Liver (tissue), 9 donors: Measurements from ENCODE around the gene ZNF555. TPM values are rescaled to one million over a fixed set of nuclear protein-coding genes. Genes with fewer than 3 reads are reported as not detected.

Experiments
- DNase-seq: peaks from one replicate; pipeline ENCODE4 v3.0.0-alpha.2; 2017; ENCODE audit warnings: low spot score
- H3K27ac ChIP-seq, 2 donors: one replicate each; pipeline ENCODE4 v1.7.0; 2013; ENCODE audit warnings: inconsistent platforms in 2 of 2, low read length in 2 of 2, control low read depth in 1 of 2, low read depth in 1 of 2, mild to moderate bottlenecking in 1 of 2
- H3K27me3 ChIP-seq, 4 donors: one replicate each; pipeline versions ENCODE4 v1.6.1 to v1.7.0; 2013; ENCODE audit warnings: low read length in 3 of 4, inconsistent platforms in 1 of 4, mild to moderate bottlenecking in 1 of 4, moderate library complexity in 1 of 4; ENCODE audit not compliant: control insufficient read depth in 4 of 4, insufficient read depth in 4 of 4
- H3K36me3 ChIP-seq, 4 donors: one replicate each; pipeline versions ENCODE4 v1.6.1 to v1.7.0; 2013; ENCODE audit warnings: low read length in 3 of 4, mild to moderate bottlenecking in 3 of 4, low read depth in 1 of 4, moderate library complexity in 1 of 4; ENCODE audit not compliant: control insufficient read depth in 4 of 4, insufficient read depth in 3 of 4
- H3K4me1 ChIP-seq, 4 donors: one replicate each; pipeline versions ENCODE4 v1.6.1 to v1.7.0; 2013; ENCODE audit warnings: low read length in 3 of 4, mild to moderate bottlenecking in 3 of 4, moderate library complexity in 1 of 4; ENCODE audit not compliant: control insufficient read depth in 4 of 4, insufficient read depth in 4 of 4
- H3K4me3 ChIP-seq, 3 donors: one replicate each; pipeline versions ENCODE4 v1.6.1 to v1.7.0; 2013; ENCODE audit warnings: low read length in 3 of 3, control low read depth in 1 of 3, low read depth in 1 of 3, mild to moderate bottlenecking in 1 of 3
- H3K9ac ChIP-seq, 2 donors: one replicate each; pipeline ENCODE4 v1.7.0; 2013; ENCODE audit warnings: low read length in 2 of 2, mild to moderate bottlenecking in 2 of 2, moderate library complexity in 2 of 2, control low read depth in 1 of 2, low read depth in 1 of 2
- H3K9me3 ChIP-seq, 4 donors: one replicate each; pipeline versions ENCODE4 v1.6.1 to v1.7.0; 2013; ENCODE audit warnings: low read length in 3 of 4; ENCODE audit not compliant: control insufficient read depth in 4 of 4
- ATF3 ChIP-seq: IDR thresholded peaks from 2 replicates; pipeline ENCODE4 v1.6.1; 2016; ENCODE audit warnings: antibody characterized with exemption
- CTCF ChIP-seq: fragments of 150-350 bp; IDR thresholded peaks from 2 replicates; pipeline ENCODE4 v1.5.1; 2017; ENCODE audit warnings: improper control_type of control experiment, low read depth, low read length; ENCODE audit not compliant: missing input control
- EGR1 ChIP-seq, 2 donors: IDR thresholded peaks; 2 replicates each; pipeline ENCODE4 v1.6.1; 2016 to 2018; ENCODE audit warnings: antibody characterized with exemption in 2 of 2, low read depth in 2 of 2
- FOXA2 ChIP-seq: IDR thresholded peaks from 2 replicates; pipeline ENCODE4 v1.6.1; 2016; ENCODE audit warnings: antibody characterized with exemption
- GABPA ChIP-seq, 2 donors: IDR thresholded peaks in 1 of 2; conservative IDR thresholded peaks in 1 of 2; 2 replicates each; pipeline ENCODE4 v1.6.1; 2016; ENCODE audit warnings: antibody characterized with exemption in 2 of 2, mild to moderate bottlenecking in 1 of 2, moderate library complexity in 1 of 2
- HNF4G ChIP-seq: IDR thresholded peaks from 2 replicates; pipeline ENCODE4 v1.6.1; 2016; ENCODE audit warnings: antibody characterized with exemption
- MAX ChIP-seq: IDR thresholded peaks from 2 replicates; pipeline ENCODE4 v1.6.1; 2016; ENCODE audit warnings: antibody characterized with exemption
- RAD21 ChIP-seq, 2 donors: IDR thresholded peaks; 2 replicates each; pipeline ENCODE4 v1.6.1; 2016; ENCODE audit warnings: antibody characterized with exemption in 2 of 2, mild to moderate bottlenecking in 2 of 2
- RXRA ChIP-seq, 2 donors: IDR thresholded peaks; 2 replicates each; pipeline ENCODE4 v1.6.1; 2017 to 2018; ENCODE audit warnings: antibody characterized with exemption in 2 of 2, mild to moderate bottlenecking in 1 of 2
- SP1 ChIP-seq: IDR thresholded peaks from 2 replicates; pipeline ENCODE4 v1.6.1; 2018; ENCODE audit warnings: antibody characterized with exemption, mild to moderate bottlenecking
- TAF1 ChIP-seq: conservative IDR thresholded peaks from 2 replicates; pipeline ENCODE4 v1.6.1; 2016; ENCODE audit warnings: antibody characterized with exemption, mild to moderate bottlenecking
- WGBS: extraction: QIAGEN DNeasy Blood & Tissue Kit; methylation state at CpG from one replicate; pipeline ENCODE4 v1.1.7; 2013; 5-methylcytosine and 5-hydroxymethylcytosine counted together
- polyA plus RNA-seq, 2 donors: library from polyadenylated mRNA; stranded (reverse) in 1 of 2; unstranded in 1 of 2; fragments of 200-250 nt in 1 of 2; fragments of >200 nt in 1 of 2; fragmentation: Nextera tagmentation in 1 of 2; extraction: Ambion mirVana in 1 of 2; gene quantifications; one replicate each; pipeline versions ENCODE4 v1.2.1 to v1.2.3, GENCODE V29; 2013 to 2015
- total RNA-seq, 2 donors: library from RNA; depleted of rRNA; stranded (reverse); fragments of >200 nt; gene quantifications; one replicate each; pipeline ENCODE4 v1.2.3, GENCODE V29; 2014
- donor health status: healthy.
- donor health status: healthy.
- donor health status: healthy.
- donor health status: healthy.
- donor health status: healthy.

Gene ZNF555
- total and polyA plus RNA-seq, 4 donors, result 1.3 to 2.8 (median 2.2) TPM

GRCh38 chr19:2856457-2857050 is 15.3 kb downstream of the ZNF555 start:
- no peak for TF ChIP-seq FOXA2
- no peak for TF ChIP-seq SP1
- no peak for TF ChIP-seq GABPA (IDR thresholded peaks at IDR 0.05 in 1 of 2, conservative IDR thresholded peaks at IDR 0.05 in 1 of 2)
- Histone ChIP-seq H3K4me1 (no peaks in the 10 kb centered on the region), H3K36me3 (peaks cover 8 to 31% (median 29%) of the 10 kb centered on the region in 4 donors), H3K4me3 (peak overlapping the region in 2 of 3 donors; percentile 20 to 61), H3K27ac (no peak overlapping the region), H3K9ac (no peak overlapping the region), H3K27me3 (no peaks in the 10 kb centered on the region), H3K9me3 (peaks cover 43 to 69% (median 57%) of the 10 kb centered on the region in 4 donors)
- 94% methylated on average over 5 of the region's 5 CpGs for WGBS
- DNase-seq, result no peak

- Histone ChIP-seq H3K27me3 (no peaks in the 10 kb centered on the region), H3K4me3 (peak overlapping the region in 2 of 3 donors; percentile 35 to 38), H3K4me1 (no peaks in the 10 kb centered on the region), H3K9ac (no peak overlapping the region), H3K27ac (no peak overlapping the region), H3K9me3 (peaks cover 27 to 45% (median 40%) of the 10 kb centered on the region in 4 donors), H3K36me3 (peaks cover 0 to 9% (median 7%) of the 10 kb centered on the region in 4 donors)
- no peak for DNase-seq
- WGBS, result 65% methylated on average over 27 of the region's 27 CpGs
- TF ChIP-seq RXRA (IDR thresholded peaks at IDR 0.05), result no peak
- no peak for TF ChIP-seq ATF3
- no peak for TF ChIP-seq RAD21 (IDR thresholded peaks at IDR 0.05)
- TF ChIP-seq HNF4G, result no peak
- no peak for TF ChIP-seq CTCF
- no peak for TF ChIP-seq TAF1
Observed at GRCh38 chr19:2858864-2859263, 17.6 kb downstream of the ZNF555 start.

GRCh38 chr19:2863816-2864215 is 22.5 kb downstream of the ZNF555 start:
- WGBS, result 72% methylated on average over 10 of the region's 10 CpGs

More at GRCh38 chr19:2863816-2864215, 22.5 kb downstream of the ZNF555 start:
- Histone ChIP-seq H3K9ac (no peak overlapping the region), H3K4me3 (no peak overlapping the region), H3K27ac (no peak overlapping the region), H3K4me1 (no peaks in the 10 kb centered on the region), H3K27me3 (no peaks in the 10 kb centered on the region), H3K9me3 (peaks cover 6 to 13% (median 10%) of the 10 kb centered on the region in 4 donors), H3K36me3 (no peaks in the 10 kb centered on the region)
- no peak for TF ChIP-seq MAX
- TF ChIP-seq HNF4G, result no peak
- TF ChIP-seq EGR1 (IDR thresholded peaks at IDR 0.05; ENCODE audit: low read depth in 2 of 2), result no peak
- TF ChIP-seq RXRA (IDR thresholded peaks at IDR 0.05), result no peak
- no peak for DNase-seq
